GM21717 (cell line): ENCODE data around the gene ATRX.
"Not testable (repeated sequence)": the region's sequence is repeated elsewhere in the genome, so short reads cannot be mapped to it uniquely, and the experiment has no call there.

Experiments used
- ATAC-seq: cut with Tn5 transposase; IDR thresholded peaks from one replicate; pipeline ENCODE4 v1.9.1; 2021; ENCODE audit warnings: mild to moderate bottlenecking, moderate library complexity; ENCODE audit not compliant: unreplicated experiment

Gene ATRX, protein sequence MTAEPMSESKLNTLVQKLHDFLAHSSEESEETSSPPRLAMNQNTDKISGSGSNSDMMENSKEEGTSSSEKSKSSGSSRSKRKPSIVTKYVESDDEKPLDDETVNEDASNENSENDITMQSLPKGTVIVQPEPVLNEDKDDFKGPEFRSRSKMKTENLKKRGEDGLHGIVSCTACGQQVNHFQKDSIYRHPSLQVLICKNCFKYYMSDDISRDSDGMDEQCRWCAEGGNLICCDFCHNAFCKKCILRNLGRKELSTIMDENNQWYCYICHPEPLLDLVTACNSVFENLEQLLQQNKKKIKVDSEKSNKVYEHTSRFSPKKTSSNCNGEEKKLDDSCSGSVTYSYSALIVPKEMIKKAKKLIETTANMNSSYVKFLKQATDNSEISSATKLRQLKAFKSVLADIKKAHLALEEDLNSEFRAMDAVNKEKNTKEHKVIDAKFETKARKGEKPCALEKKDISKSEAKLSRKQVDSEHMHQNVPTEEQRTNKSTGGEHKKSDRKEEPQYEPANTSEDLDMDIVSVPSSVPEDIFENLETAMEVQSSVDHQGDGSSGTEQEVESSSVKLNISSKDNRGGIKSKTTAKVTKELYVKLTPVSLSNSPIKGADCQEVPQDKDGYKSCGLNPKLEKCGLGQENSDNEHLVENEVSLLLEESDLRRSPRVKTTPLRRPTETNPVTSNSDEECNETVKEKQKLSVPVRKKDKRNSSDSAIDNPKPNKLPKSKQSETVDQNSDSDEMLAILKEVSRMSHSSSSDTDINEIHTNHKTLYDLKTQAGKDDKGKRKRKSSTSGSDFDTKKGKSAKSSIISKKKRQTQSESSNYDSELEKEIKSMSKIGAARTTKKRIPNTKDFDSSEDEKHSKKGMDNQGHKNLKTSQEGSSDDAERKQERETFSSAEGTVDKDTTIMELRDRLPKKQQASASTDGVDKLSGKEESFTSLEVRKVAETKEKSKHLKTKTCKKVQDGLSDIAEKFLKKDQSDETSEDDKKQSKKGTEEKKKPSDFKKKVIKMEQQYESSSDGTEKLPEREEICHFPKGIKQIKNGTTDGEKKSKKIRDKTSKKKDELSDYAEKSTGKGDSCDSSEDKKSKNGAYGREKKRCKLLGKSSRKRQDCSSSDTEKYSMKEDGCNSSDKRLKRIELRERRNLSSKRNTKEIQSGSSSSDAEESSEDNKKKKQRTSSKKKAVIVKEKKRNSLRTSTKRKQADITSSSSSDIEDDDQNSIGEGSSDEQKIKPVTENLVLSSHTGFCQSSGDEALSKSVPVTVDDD (N-terminal part only)

GRCh38 chrX:77785486-77786364 is at the start of gene ATRX:
Gene ATRX, minus strand, starts transcription at chrX:77786216. Its CDS starts 215 bp downstream, at chrX:77786001.
- peak; percentile 97 for ATAC-seq

GRCh38 chrX:77831544-77831943 is 45.5 kb upstream of the ATRX start:
- not testable (repeated sequence) for ATAC-seq

DNA sequence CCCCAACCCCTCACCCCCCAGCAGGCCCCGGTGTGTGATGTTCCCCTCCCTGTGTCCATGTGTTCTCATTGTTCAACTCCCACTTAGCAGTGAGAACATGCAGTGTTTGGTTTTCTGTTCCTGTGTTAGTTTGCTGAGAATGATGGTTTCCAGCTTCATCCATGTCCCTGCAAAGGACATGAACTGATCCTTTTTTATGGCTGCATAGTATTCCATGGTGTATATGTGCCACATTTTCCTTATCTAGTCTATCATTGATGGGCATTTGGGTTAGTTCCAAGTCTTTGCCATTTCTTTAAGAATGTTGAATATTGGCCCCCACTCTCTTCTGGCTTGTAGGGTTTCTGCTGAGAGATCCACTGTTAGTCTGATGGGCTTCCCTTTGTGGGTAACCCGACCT is 36.0 kb upstream of the ATRX start:
- not testable (repeated sequence) for ATAC-seq

DNA sequence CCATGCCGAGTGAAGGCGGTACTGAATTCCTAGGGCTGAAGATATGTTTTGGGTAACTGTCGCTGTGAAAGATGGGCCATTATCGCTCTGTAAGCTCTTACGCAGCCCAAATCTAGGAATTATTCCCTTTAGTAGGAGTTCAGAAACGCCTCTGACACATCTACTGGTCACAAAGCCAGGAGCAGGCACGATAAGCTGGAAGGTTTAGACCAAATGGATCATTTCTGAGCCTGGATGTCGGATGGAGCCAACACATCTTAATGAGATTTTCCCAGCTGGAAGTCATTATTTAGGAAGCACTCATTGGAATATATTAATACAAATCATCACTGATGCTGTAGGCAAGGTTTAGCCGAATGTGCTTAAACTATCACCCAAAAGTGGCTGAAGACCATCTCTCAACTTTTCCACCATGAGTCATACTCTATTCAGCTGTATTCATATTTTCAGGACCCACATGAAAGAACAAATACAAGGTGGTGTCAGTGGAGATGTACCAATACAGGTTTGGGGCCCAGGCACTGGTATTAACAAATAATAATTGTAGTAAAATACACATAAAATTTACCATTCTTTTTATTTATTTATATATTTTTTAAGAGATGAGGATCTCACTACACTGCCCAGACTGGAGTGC is 34.2 kb upstream of the ATRX start:
- ATAC-seq: no peak

DNA sequence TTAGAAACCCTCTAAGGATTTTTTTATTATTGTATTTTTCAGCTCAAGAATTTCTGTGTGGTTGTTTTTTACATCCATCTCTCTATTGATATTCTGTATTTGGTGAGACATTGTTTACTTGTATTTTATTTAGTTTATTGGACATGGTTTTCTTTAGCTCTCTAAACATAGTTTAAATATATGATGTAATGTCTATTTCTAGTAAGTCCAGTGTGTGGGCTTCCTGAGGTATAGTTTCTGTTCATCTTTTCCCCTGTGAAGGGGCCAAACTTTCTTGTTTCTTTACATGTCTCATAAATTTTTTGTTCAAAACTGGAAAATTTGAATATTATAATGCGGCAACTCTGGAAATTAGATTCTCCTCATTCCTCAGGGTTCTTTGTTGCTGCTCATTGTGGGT is 28.2 kb upstream of the ATRX start:
- no peak for ATAC-seq

- ATAC-seq: no peak
Observed at GRCh38 chrX:77802201-77802600, 16.2 kb upstream of the ATRX start.

- ATAC-seq: no peak
Observed at GRCh38 chrX:77795124-77795523, 9.1 kb upstream of the ATRX start.

- ATAC-seq: no peak
Observed at GRCh38 chrX:77793946-77794345, 7.9 kb upstream of the ATRX start.

DNA sequence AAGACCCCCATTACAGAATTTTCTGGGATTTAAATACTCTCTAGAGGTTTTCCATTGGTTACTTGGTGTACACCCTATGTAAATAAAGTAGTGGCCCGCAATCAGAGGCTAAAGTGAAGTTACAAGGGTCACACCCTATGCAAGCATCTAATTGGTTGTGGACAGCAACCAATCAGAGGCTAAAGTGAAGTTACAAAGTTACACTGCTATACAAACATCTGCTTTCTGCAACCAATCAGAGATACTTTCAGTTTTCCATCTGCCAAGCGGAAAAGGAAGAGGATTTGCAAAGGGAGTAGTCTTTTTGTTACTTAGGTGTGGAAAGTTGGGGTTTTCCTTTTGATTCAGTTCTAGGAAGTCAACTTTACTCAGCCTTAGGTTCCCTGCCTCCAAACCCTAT is 2.0 kb upstream of the ATRX start:
- ATAC-seq: no peak

- ATAC-seq: peak; percentile 13
Observed at GRCh38 chrX:77786365-77786680, 307 bp upstream of the ATRX start.

DNA sequence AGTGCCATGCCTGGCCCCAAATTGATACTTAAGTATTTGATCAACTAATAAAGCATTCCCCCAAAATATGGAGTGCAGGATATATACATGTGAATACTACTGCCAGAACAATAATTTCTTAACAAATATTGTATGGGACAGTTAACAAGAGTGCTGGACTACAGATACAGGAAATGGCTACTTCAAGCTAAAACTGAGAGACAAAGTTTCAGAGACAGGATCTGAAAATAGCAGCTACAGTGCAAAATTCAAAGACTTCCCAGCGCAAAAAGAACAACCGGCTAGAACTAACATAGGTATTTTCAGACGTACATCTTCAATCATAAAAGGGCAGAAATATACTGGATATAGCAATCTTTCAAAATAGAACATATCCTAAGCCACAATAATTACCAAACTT is 6.3 kb downstream of the ATRX start:
- no peak for ATAC-seq

DNA sequence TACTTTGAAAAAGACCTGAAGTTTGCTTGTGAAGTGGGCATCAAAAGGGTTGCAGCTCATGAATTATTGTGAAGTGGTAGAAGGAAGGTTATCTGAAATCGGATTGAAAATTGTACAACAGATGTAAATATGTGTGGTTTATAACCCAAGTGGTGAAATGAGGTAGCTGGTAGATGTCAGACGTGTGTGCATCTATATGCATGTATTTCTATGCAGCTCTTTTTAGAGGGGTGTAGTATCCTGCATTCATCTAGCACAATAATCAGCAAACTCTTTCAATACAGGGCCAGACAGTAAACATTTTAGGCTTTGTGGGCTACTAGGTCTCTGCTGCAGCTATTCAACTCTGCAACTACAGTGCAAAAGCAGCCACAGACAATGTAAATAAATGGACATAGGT is 9.4 kb downstream of the ATRX start:
- ATAC-seq: no peak

GRCh38 chrX:77771601-77772000 is 14.4 kb downstream of the ATRX start:
- no peak for ATAC-seq

DNA sequence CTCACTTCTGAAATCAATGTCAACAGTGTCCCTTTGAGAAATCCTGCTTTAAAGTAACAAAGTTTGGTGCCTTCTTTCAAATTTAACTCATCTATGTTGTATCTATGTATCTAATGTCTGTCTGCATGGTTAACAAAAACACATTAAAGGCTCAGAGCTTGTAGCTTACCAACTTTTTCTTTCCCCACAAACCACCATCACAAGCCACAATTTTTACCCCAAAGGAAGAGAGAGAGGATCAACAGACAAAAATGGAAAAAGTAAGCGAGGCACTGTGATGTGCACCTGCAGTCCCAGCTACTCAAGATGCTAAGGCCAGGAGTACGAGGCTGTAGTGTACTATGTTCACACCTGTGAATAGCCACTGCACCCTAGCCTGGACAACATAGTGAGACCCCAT is 17.2 kb downstream of the ATRX start:
- no peak for ATAC-seq

GRCh38 chrX:77766212-77766611 is 19.8 kb downstream of the ATRX start:
- not testable (repeated sequence) for ATAC-seq

DNA sequence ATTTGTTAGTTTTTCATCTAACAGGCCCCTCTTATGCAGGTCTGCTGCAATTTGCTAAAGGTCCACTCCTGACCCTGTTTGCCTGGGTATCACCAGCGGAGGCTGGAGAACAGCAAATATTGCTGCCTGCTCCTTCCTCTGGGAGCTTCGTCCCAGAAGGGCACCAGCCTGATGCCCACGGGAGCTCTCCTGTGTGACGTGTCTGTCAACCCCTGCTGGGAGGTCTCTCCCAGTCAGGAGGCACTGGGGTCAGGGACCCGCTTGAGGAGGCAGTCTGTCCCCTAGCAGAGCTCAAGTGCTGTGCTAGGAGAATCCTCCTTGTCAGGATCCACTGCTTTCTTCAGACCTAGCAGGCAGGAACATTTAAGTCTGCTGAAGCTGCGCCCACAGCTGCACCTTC is 30.5 kb downstream of the ATRX start:
- ATAC-seq: no peak

GRCh38 chrX:77753942-77754341 is 32.1 kb downstream of the ATRX start:
- ATAC-seq: not testable (repeated sequence)

- ATAC-seq: no peak
Observed at GRCh38 chrX:77749695-77750094, 36.3 kb downstream of the ATRX start.

- ATAC-seq: no peak
Observed at GRCh38 chrX:77743720-77744119, 42.3 kb downstream of the ATRX start.
